Glutamatergic neuron (in vitro differentiated cells): Measurements from ENCODE around the gene PML. TPM values are rescaled to one million over a fixed set of nuclear protein-coding genes. Genes with fewer than 3 reads are reported as not detected.
"Not testable (repeated sequence)": the region's sequence is repeated elsewhere in the genome, so short reads cannot be mapped to it uniquely, and the experiment has no call there.

Source experiments
- DNase-seq: peaks from one replicate; pipeline ENCODE4 v3.0.0; 2022
- H3K27ac Mint-ChIP-seq: one replicate; pipeline ENCODE4 v1.8.0; 2020; ENCODE audit warnings: mild to moderate bottlenecking, mixed read lengths, inconsistent platforms; ENCODE audit not compliant: unreplicated experiment
- H3K27me3 Mint-ChIP-seq: one replicate; pipeline ENCODE4 v1.8.0; 2020; ENCODE audit warnings: mild to moderate bottlenecking, moderate library complexity, mixed read lengths, inconsistent platforms; ENCODE audit not compliant: unreplicated experiment
- H3K36me3 Mint-ChIP-seq: one replicate; pipeline ENCODE4 v1.8.0; 2020; ENCODE audit warnings: mild to moderate bottlenecking, mixed read lengths, inconsistent platforms; ENCODE audit not compliant: unreplicated experiment
- H3K4me1 Mint-ChIP-seq: one replicate; pipeline ENCODE4 v1.8.0; 2020; ENCODE audit warnings: mild to moderate bottlenecking, low read depth, mixed read lengths, inconsistent platforms; ENCODE audit not compliant: unreplicated experiment
- H3K4me3 Mint-ChIP-seq: one replicate; pipeline ENCODE4 v1.8.0; 2020; ENCODE audit warnings: mild to moderate bottlenecking, mixed read lengths, inconsistent platforms; ENCODE audit not compliant: unreplicated experiment
- H3K9me3 Mint-ChIP-seq: one replicate; pipeline ENCODE4 v1.8.0; 2020; ENCODE audit warnings: mild to moderate bottlenecking, moderate library complexity, mixed read lengths, inconsistent platforms; ENCODE audit not compliant: unreplicated experiment
- total RNA-seq: library from RNA; stranded (reverse); fragmentation: NEBNext Ultra II Directional; extraction: Animal tissue kit (Norgen Biotek cat#: 25700); gene quantifications from one replicate; pipeline ENCODE4 v1.2.1, GENCODE V29; 2021; ENCODE audit not compliant: unreplicated experiment
- TF ChIP-seq, protein P1 (sequence below): fragments of 200-600 bp; sonication (generic); IDR thresholded peaks from one replicate; pipeline ENCODE4 v1.5.0; 2021; ENCODE audit not compliant: partially characterized antibody, unreplicated experiment

The PML gene
- total RNA-seq, 1 donor from 2014 or later, result 27.6 TPM

DNA sequence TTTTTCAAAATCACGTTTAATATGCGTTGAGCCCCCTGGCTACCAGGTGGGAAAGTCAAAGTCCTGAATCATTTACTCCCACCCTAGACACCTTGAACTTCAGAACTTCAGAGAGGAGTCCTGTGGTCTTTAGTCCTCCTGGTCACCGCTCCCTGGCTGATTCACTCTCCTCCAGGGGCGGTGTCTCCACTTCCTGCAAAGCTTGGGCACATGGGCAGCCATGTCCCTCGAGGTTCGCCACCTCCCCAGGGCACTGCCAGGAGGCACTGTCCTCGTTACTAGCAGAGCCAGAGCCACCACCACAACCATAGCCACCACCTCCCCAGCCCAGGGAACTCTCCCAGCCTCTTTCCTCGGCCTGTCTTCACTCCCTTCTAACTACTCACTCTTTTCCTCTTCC is 37.2 kb upstream of the PML start:
- DNase-seq, result no peak
- TF ChIP-seq, protein P1, sequence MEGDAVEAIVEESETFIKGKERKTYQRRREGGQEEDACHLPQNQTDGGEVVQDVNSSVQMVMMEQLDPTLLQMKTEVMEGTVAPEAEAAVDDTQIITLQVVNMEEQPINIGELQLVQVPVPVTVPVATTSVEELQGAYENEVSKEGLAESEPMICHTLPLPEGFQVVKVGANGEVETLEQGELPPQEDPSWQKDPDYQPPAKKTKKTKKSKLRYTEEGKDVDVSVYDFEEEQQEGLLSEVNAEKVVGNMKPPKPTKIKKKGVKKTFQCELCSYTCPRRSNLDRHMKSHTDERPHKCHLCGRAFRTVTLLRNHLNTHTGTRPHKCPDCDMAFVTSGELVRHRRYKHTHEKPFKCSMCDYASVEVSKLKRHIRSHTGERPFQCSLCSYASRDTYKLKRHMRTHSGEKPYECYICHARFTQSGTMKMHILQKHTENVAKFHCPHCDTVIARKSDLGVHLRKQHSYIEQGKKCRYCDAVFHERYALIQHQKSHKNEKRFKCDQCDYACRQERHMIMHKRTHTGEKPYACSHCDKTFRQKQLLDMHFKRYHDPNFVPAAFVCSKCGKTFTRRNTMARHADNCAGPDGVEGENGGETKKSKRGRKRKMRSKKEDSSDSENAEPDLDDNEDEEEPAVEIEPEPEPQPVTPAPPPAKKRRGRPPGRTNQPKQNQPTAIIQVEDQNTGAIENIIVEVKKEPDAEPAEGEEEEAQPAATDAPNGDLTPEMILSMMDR, result no peak
- Mint-ChIP-seq H3K9me3 (peaks cover 3% of the 10 kb centered on the region), H3K4me1 (peaks cover 18% of the 10 kb centered on the region), H3K27me3 (peaks cover 12% of the 10 kb centered on the region), H3K4me3 (no peak overlapping the region), H3K36me3 (no peaks in the 10 kb centered on the region), H3K27ac (no peak overlapping the region)

DNA sequence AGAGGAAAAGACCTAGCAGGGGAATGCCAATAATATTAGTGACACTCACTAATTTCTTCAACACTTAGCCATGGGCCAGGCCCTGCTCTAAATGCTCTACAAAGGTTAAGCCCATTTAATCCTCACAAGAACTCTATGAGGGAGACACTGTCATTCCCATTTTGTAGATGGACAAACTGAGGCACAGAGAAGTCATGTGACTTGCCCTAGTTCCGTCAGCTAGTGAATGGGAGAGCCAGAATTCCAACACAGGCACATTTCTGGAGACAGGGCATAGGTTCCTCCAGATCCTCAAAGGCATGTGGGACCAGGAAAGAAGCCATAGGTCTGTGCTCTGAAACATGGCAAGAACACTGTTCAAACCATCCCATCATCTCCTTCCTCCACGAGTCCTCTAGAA is 36.7 kb upstream of the PML start:
- H3K9me3 Mint-ChIP-seq, result no peaks in the 10 kb centered on the region
- H3K4me3 Mint-ChIP-seq, result no peak overlapping the region
- H3K4me1 Mint-ChIP-seq, result peaks cover 19% of the 10 kb centered on the region
- no peak for DNase-seq
- TF ChIP-seq, protein P1, result no peak
- H3K27me3 Mint-ChIP-seq, result peaks cover 11% of the 10 kb centered on the region
- no peaks in the 10 kb centered on the region for H3K36me3 Mint-ChIP-seq
- no peak overlapping the region for H3K27ac Mint-ChIP-seq

DNA sequence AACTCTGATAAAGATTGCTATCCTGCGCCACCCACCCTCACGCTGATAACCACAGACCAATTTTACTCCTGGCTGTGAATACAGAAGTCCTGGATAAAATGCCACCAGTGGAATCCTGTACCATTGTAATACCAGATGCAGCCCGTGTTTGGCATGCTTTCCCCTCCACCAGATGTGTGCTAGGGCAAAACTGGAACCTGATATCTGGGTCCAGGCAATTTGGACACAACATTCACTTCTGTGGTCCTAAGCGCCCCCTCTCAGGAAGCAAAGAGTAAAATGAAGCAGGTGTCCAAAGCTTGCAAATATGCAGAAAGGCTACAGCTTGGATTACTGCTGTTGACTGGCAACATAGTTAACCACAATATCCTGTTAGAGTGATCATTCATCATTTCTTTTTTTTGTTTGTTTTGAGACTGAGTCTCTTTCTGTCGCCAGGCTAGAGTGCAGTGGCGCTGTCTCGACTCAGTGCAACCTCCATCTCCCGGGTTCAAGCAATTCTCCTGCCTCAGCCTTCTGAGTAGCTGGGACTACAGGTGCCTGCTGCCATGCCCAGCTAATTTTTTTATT is 35.4 kb upstream of the PML start:
- Mint-ChIP-seq H3K9me3 (no peaks in the 10 kb centered on the region), H3K36me3 (no peaks in the 10 kb centered on the region), H3K4me1 (peaks cover 12% of the 10 kb centered on the region), H3K4me3 (no peak overlapping the region), H3K27ac (no peak overlapping the region), H3K27me3 (peaks cover 6% of the 10 kb centered on the region)
- TF ChIP-seq, protein P1, result no peak
- DNase-seq, result no peak

DNA sequence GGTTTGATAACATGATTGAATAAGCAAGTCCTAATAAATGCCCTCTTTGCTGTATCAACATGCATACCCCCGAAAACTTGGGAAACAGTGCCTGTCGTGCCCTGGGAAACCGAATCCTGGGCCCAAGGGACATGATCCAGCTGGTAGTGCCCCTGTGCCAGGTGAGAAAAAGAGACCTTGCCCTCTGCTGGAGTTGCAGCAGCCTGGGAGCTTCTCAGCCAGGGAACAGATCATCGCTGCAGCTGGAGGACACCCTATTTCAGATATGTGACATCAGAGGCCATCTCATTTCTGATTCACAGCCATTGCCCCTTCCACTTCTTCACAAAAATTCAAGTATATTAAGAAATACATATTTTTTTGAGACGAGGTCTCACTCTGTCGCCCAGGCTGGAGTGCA is 34.7 kb upstream of the PML start:
- DNase-seq, result no peak
- TF ChIP-seq, protein P1, result no peak
- Mint-ChIP-seq H3K27ac (no peak overlapping the region), H3K27me3 (peaks cover 4% of the 10 kb centered on the region), H3K36me3 (no peaks in the 10 kb centered on the region), H3K4me1 (peaks cover 12% of the 10 kb centered on the region), H3K9me3 (no peaks in the 10 kb centered on the region), H3K4me3 (no peak overlapping the region)

DNA sequence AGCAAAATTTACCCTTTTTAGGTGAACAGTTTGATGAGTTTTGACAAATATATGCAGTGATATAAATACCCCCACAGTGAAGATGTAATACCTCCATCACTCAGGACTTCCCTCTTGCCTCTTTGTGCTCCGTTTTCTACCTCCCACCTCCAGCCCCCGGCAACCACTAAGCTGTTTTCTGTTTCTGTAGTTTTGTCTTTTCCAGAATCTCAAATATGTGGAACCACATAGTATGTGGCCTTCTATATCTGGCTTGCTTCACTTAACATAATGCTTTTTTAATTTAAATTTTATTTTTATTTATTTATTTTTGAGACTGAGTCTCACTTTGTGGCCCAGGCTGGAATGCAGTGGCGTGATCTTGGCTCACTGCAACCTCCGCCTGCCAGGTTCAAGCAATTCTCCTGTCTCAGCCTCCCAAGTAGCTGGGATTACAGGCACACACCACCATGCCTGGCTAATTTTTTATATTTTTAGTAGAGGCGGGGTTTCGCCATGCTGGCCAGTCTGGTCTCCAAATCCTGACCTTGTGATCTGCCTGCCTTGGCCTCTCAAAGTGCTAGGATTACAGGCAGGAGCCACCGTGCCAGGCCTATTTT is 33.9 kb upstream of the PML start:
- H3K27me3 Mint-ChIP-seq, H3K9me3 Mint-ChIP-seq, H3K36me3 Mint-ChIP-seq, H3K27ac Mint-ChIP-seq, DNase-seq, H3K4me3 Mint-ChIP-seq: not testable (repeated sequence)
- peaks cover 18% of the 10 kb centered on the region for H3K4me1 Mint-ChIP-seq
